GM12891 (cell line): ENCODE measurements around the gene RPS8.
"Not testable (repeated sequence)": the region's sequence is repeated elsewhere in the genome, so short reads cannot be mapped to it uniquely, and the experiment has no call there.

Source experiments
- DNase-seq: peaks from one replicate; pipeline ENCODE4 v3.0.0; 2011; ENCODE audit warnings: low spot score; ENCODE audit not compliant: insufficient read length
- FAIRE-seq: peaks from 2 replicates; lab custom pipeline; 2011; peaks lifted over from hg19 to GRCh38; lab: Jason Lieb, UNC
- PAX5 ChIP-seq: IDR thresholded peaks from 2 replicates; pipeline ENCODE4 v1.6.1; 2011; ENCODE audit warnings: low read length, moderate library complexity, mild to moderate bottlenecking; ENCODE audit not compliant: insufficient read depth, severe bottlenecking
- POLR2A ChIP-seq: IDR thresholded peaks from 2 replicates; pipeline ENCODE4 v1.6.1; 2011; ENCODE audit warnings: low read depth, low read length, control low read depth
- POLR2AphosphoS5 ChIP-seq: IDR thresholded peaks from 2 replicates; pipeline ENCODE4 v1.6.1; 2011; ENCODE audit warnings: low read depth, low read length, control low read depth
- POU2F2 ChIP-seq: IDR thresholded peaks from 2 replicates; pipeline ENCODE4 v1.6.1; 2011; ENCODE audit warnings: low read depth, mild to moderate bottlenecking, control low read depth, low read length, moderate library complexity
- SPI1 ChIP-seq: IDR thresholded peaks from 2 replicates; pipeline ENCODE4 v1.6.1; 2011; ENCODE audit warnings: low read depth, low read length, control low read depth
- TAF1 ChIP-seq: IDR thresholded peaks from 2 replicates; pipeline ENCODE4 v1.6.1; 2011; ENCODE audit warnings: low read depth, low read length, control low read depth

RPS8 gene

DNA sequence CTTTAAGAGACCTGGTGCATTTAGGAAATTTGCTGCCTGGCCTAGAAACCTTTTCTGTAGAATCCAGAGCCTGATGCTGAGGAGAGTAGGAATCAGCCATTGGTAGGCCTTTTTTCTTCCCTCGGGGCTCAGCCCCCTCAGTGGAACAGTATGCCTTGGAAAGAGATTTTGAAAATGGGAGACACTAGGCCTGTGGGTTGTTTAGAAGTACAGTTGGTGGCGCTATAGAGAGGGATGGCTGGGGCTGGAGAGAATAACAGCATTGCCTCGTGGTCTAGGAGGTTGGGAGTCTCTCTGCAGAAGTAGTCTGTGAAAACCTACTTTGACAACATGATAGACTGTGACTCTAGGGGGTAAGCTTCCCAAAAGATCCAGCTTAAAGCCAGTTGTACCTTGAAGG lies 27.5 kb upstream of the RPS8 start:
- DNase-seq (no peak), FAIRE-seq (no peak)
- TF ChIP-seq PAX5 (no peak), SPI1 (no peak), POLR2A (no peak), TAF1 (no peak), POLR2AphosphoS5 (no peak), POU2F2 (no peak)

DNA sequence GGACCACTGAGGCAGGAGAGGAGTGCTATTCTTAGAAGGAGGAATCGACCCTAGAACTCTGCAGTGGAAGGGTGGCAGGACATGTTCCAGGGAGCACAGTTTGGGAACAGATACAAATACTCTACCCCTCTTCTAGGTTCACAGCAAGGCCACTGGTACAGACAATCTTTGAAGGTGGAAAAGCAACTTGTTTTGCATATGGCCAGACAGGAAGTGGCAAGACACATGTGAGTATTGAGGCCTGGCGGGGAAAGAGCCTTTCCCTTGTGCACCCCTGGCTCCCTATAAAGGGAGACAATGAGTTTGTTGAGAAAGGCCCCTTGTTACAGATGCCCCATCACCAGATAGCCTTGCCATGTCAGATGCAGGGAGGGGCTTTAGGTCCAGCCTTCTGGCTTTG lies 17.9 kb upstream of the RPS8 start:
- DNase-seq, result no peak
- peak; percentile 89 for FAIRE-seq
- TF ChIP-seq TAF1 (0 out of 2 replicates have a peak, but pooled peaks have one; percentile 18), POU2F2 (peak; percentile 73), SPI1 (peak; percentile 60), POLR2A (no peak), POLR2AphosphoS5 (no peak), PAX5 (no peak)

DNA sequence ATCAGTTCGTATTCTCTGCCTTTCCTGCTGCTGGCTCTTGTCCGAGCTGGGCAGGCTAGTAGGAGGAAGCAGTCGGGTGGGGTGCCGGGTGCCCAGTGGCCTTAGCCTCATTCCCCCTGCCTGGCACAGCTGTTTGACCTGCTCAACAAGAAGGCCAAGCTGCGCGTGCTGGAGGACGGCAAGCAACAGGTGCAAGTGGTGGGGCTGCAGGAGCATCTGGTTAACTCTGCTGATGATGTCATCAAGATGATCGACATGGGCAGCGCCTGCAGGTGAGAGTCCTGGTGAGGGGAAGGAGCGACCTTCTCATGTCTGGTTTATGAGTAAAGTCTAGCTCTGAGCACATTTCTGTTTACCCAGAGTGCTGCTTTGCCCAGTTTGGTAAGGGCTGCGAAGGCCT lies 16.3 kb upstream of the RPS8 start:
- DNase-seq, result no peak
- FAIRE-seq, result no peak
- TF ChIP-seq TAF1 (no peak), SPI1 (no peak), PAX5 (no peak), POU2F2 (no peak), POLR2AphosphoS5 (no peak), POLR2A (no peak)

DNA sequence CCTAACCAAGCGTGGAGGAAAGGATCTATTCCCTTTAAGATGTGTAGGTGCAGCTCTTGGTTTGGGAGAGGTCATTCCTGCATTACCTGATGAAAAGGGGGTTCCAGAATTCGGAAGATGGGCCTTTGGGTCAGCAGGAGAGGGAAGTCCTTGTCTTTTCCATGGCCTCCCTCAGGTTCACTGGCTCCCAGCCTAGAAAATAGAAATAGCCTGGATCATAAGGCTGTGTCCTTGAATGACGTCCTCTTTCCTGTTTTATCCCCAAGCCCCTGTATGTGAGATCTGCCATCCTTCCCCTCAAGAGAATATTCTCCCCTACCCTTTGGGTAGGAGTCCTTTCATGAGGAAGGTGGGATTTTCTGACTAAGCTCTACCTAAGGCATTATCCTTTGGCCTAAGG lies 14.5 kb upstream of the RPS8 start:
- TF ChIP-seq POU2F2 (no peak), TAF1 (no peak), PAX5 (no peak), POLR2A (no peak), POLR2AphosphoS5 (no peak), SPI1 (no peak)
- DNase-seq (no peak), FAIRE-seq (no peak)

DNA sequence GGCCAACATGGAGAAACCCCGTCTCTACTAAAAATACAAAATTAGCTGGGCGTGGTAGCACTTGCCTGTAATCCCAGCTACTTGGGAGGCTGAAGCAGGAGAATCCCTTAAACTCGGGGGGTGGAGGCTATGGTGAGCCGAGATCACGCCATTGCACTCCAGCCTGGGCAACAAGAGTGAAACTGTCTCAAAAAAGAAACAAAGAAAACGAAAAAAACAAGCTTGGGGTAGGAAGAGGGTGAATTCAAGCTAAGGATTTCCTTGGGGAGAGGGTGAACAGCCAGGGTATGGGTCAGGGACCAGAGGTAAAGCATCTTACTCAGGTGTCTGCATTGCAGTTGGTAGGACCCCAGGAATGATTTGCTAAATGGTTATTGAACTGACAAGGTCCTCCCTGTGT lies 8.9 kb upstream of the RPS8 start:
- FAIRE-seq, DNase-seq: not testable (repeated sequence)

DNA sequence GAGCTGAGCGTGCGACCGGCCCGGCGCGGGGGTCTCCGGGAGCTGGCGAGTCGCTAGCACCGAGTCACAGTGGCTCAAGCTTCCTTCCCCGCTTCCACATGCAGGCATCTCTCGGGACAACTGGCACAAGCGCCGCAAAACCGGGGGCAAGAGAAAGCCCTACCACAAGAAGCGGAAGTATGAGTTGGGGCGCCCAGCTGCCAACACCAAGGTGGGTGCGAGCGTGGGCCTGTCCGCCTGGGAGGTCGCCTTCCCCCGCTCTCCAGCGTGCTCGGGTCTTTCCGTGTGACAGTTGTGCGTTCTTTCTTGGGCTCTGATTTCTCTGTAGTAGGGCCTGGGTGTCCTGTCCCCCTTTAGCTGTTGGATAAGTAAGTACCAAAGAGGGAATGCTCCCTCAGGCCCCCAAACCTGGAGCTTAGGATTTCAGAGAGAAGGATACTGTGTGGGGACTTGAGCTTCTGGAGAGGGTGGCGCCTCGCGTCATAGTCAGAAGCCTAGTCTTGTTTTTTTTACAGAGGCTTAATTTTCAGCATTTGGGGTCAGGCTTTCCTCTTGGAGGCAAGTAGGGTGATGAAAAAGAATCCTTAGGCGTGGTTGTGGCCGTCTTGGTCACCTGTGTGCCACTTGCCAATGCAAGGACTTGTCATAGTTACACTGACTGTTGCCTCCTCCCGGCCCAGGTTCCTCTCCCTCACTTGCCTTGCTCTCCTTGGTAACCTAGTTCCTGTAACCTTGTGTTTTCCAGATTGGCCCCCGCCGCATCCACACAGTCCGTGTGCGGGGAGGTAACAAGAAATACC lies 790 bp downstream of the RPS8 start:
- DNase-seq, result no peak

DNA sequence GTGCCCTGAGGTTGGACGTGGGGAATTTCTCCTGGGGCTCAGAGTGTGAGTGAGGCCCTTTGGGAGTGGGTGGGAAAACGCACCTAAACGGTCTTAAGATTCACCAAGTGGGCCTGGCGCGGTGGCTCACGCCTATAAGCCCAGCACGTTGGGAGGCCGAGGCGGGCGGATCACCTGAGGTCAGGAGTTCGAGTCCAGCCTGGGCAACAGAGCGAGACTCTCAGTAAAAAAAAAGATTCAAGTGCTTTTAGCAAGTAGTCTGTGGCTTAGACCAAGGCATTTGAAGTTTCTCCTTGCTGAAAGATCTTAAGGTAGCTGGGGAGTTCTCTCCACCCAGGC lies 1.4 kb downstream of the RPS8 start:
- TF ChIP-seq PAX5 (no peak), POU2F2 (no peak), SPI1 (no peak), TAF1 (no peak), POLR2A (0 out of 2 replicates have a peak, but pooled peaks have one; percentile 41), POLR2AphosphoS5 (no peak; the same call in 1 of the 2 replicates)
- DNase-seq (no peak), FAIRE-seq (no peak)

More for the DNA sequence above, 790 bp downstream of the RPS8 start:
- no peak for FAIRE-seq
- TF ChIP-seq SPI1 (0 out of 2 replicates have a peak, but pooled peaks have one; percentile 6), POLR2A (no peak), POLR2AphosphoS5 (no peak)

DNA sequence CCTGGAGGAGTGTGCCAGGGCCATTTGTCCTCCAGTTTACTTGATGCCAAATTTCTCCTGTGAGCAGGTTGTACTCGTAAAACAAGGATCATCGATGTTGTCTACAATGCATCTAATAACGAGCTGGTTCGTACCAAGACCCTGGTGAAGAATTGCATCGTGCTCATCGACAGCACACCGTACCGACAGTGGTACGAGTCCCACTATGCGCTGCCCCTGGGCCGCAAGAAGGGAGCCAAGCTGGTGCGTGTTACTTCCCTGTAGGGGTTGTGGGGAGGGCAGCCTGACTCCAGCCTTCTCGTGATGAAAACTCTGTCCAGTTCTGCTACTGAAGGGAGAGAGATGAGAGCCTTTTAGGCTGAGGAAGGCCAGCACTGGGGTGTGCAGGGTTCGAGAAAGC lies 2.2 kb downstream of the RPS8 start:
- no peak for DNase-seq
- FAIRE-seq, result no peak
- TF ChIP-seq POU2F2, result no peak
- no peak for TF ChIP-seq POLR2AphosphoS5
- no peak for TF ChIP-seq SPI1
- TF ChIP-seq TAF1, result no peak
- no peak for TF ChIP-seq PAX5
- no peak; the same call in 1 of the 2 replicates for TF ChIP-seq POLR2A

DNA sequence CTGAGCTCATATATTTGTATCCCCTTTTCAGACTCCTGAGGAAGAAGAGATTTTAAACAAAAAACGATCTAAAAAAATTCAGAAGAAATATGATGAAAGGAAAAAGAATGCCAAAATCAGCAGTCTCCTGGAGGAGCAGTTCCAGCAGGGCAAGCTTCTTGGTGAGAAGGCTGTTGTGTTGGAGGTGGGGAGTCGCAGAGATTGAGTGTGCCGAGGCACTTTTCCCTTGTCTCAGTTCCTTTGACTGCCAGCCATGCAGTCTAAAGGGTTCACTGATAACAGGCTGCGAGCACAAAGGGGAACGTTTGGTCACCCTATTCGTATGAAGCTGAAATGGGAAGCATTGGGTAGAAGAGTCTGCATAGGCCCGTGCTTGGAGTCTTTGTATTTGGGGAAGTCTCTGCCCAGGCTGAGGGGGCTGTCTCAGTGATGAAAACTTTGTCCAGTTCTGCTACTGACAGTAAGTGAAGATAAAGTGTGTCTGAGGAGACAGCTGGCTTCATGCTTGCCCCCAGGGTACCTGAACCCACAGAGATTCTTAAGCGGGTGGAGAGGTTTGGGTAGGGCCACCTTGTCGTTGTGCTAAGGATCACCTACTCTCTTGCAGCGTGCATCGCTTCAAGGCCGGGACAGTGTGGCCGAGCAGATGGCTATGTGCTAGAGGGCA lies 2.8 kb downstream of the RPS8 start:
- no peak for FAIRE-seq
- TF ChIP-seq POLR2AphosphoS5 (0 out of 2 replicates have a peak, but pooled peaks have one; percentile 15), POLR2A (0 out of 2 replicates have a peak, but pooled peaks have one; percentile 36), TAF1 (no peak)

More for the DNA sequence above, 2.8 kb downstream of the RPS8 start:
- no peak for DNase-seq
